Lower leg skin (tissue), 4 donors: ENCODE data around the gene ZDHHC7. TPM values are rescaled to one million over a fixed set of nuclear protein-coding genes. Genes with fewer than 3 reads are reported as not detected.

Experiments
- DNase-seq, 2 donors: peaks; one replicate each; pipeline ENCODE4 v3.0.0-alpha.2; 2019; ENCODE audit warnings: low spot score in 2 of 2
- H3K4me3 ChIP-seq: fragments of 200-600 bp; sonication (generic); 2 replicates; pipeline ENCODE4 v1.5.1; 2017; ENCODE audit warnings: mild to moderate bottlenecking, low read depth; ENCODE audit not compliant: poor library complexity, severe bottlenecking
- CTCF ChIP-seq, 3 donors: fragments of 450-650 bp; IDR thresholded peaks; one replicate each; pipeline ENCODE4 v1.5.1; 2016; ENCODE audit warnings: antibody characterized with exemption in 3 of 3, mild to moderate bottlenecking in 3 of 3, moderate library complexity in 2 of 3
- POLR2A ChIP-seq, 2 donors: fragments of 450-650 bp; IDR thresholded peaks; one replicate each; pipeline ENCODE4 v1.6.1; 2016 to 2017; ENCODE audit warnings: antibody characterized with exemption in 2 of 2, mild to moderate bottlenecking in 1 of 2, moderate library complexity in 1 of 2
- WGBS, 2 donors: methylation state at CpG; one replicate each; pipeline ENCODE4 v1.1.5; 2018; 5-methylcytosine and 5-hydroxymethylcytosine counted together
- intact Hi-C: fragments of 100-400 bp; cut with DNase I; formaldehyde crosslinking; loops from one replicate; pipeline ENCODE4 v1.15.0; 2023; ENCODE audit warnings: low total_unique reads
- total RNA-seq, 4 donors: library from RNA; depleted of rRNA; stranded (reverse); fragments of >200 nt; gene quantifications; one replicate each; pipeline ENCODE4 v1.1.0, GENCODE V29; 2016

ZDHHC7 gene
- total RNA-seq, 4 donors from 2014 or later: 39.7 to 56.5 (median 47.3) TPM

- DNase-seq: no peak
- no peak overlapping the region for H3K4me3 ChIP-seq
- intact Hi-C loops: no loop called here
- WGBS, 2 donors: 62 to 64% methylated on average over 12 of the region's 12 CpGs
- TF ChIP-seq POLR2A (IDR thresholded peaks at IDR 0.05) (no peak), CTCF (IDR thresholded peaks at IDR 0.05) (no peak)
Observed at GRCh38 chr16:85002608-85003007, 8.7 kb downstream of the ZDHHC7 start.

DNA sequence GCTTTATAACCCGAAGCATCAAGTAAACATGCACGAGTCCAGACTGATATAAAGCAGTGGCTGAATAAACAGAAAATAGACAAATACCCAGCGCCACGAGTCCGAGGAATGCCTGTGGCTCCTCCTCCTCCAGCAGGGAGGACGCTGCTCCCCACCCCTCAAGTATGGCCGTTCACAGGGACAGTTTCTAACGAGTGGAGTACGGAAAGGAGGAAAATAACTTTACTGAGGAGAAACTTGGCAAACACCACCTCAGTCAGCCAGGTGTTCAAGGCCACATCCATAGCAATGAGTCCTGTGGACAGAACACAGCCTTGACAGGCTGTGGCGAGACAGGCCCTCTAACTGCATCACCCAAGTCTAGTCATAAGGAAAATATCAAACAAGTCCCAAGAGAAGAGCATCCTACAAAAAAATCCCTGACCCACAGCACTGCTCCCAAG is 9.2 kb downstream of the ZDHHC7 start:
- H3K4me3 ChIP-seq: no peak overlapping the region
- intact Hi-C loops: no loop called here
- TF ChIP-seq CTCF (IDR thresholded peaks at IDR 0.05) (no peak), POLR2A (IDR thresholded peaks at IDR 0.05) (no peak)
- no peak for DNase-seq
- WGBS, 2 donors: 67 to 78% methylated on average over 10 of the region's 10 CpGs

DNA sequence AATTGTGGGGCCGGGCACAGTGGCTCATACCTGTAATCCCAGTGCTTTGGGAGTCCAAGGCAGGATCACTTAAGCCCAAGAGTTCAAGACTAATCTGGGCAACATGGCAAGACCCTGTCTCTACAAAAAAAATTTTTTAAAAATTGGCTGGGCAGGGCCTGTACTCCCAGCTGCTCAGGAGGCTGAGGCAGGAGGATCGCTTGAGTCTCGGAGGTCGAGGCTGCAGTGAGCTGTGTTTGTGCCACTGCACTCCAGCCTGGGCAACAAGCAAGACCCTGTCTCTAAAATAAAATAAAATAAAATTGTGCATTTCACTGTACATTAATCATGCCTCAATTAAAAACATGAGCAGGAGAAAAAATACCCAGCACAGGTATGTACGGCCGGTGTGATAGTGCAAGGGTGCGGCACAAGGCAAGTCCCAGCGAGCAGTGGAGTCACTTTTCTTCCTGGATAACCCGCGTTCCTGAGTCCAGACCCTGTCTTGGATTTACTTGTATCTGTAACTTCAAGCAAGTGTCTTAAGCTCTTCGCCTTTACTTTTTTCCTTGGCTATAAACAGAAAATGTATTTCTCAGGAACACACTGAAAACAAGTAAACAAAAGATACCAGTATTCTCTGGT is 11.4 kb downstream of the ZDHHC7 start:
- no peak overlapping the region for H3K4me3 ChIP-seq
- TF ChIP-seq CTCF (IDR thresholded peaks at IDR 0.05): no peak
- TF ChIP-seq POLR2A (IDR thresholded peaks at IDR 0.05): no peak
- 68 to 73% methylated on average over 11 of the region's 11 CpGs for WGBS, 2 donors
- no peak for DNase-seq
- intact Hi-C loops: no loop called here

DNA sequence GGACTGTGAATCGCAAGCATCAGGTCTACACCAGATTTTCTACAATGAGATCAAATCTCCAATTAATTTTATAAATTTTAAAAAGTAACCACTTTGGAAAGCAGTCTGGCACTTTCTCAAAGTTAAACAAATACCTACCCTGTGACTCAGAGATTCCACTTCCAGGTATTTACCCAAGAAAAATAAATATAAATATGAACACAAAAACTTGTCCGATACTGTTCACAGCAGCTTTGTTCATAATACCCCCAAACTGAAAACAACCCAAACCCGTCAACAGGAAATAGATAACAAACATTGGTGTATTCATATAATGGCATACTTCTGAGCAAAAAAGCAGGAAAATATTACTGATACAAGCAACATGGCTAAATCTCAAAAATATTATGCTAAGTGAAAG is 12.1 kb downstream of the ZDHHC7 start:
- intact Hi-C loops: no loop called here
- WGBS, 2 donors: 55 to 65% methylated on average over 3 of the region's 3 CpGs
- no peak for TF ChIP-seq CTCF (IDR thresholded peaks at IDR 0.05)
- no peak for TF ChIP-seq POLR2A (IDR thresholded peaks at IDR 0.05)
- H3K4me3 ChIP-seq: no peak overlapping the region
- no peak for DNase-seq

DNA sequence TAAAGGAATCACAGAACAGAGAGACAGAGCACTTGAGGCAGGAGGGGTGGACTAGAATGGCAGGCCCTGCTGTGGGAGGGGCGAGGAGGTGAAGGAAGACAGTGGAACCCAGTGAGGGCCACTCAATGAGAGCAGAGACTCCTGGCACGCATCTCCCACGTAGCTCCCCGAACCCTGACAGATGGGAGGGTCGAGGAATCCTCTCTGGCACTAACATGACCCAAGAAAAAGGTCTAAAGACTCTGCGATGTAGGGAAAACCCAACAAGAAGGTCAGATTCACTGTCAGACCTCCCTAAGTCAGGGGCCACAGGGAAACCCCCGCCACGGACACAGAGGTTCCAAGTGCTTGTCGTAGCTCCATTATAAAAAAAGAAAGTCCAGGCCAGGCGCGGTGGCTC is 15.0 kb downstream of the ZDHHC7 start:
- intact Hi-C loops: no loop called here
- WGBS, 2 donors: 95 to 96% methylated on average over 11 of the region's 11 CpGs
- TF ChIP-seq CTCF (IDR thresholded peaks at IDR 0.05) (no peak), POLR2A (IDR thresholded peaks at IDR 0.05) (no peak)
- H3K4me3 ChIP-seq: no peak overlapping the region
- no peak for DNase-seq

- H3K4me3 ChIP-seq: no peak overlapping the region
- DNase-seq: no peak
- TF ChIP-seq CTCF (IDR thresholded peaks at IDR 0.05) (no peak), POLR2A (IDR thresholded peaks at IDR 0.05) (no peak)
- intact Hi-C loops: no loop called here
- WGBS, 2 donors: 66 to 68% methylated on average over 8 of the region's 8 CpGs
Observed at GRCh38 chr16:84995663-84996062, 15.7 kb downstream of the ZDHHC7 start.
